Naive thymus-derived CD4-positive, alpha-beta T cell (primary cell): ENCODE data around the gene CHST10. TPM values are rescaled to one million over a fixed set of nuclear protein-coding genes. Genes with fewer than 3 reads are reported as not detected.

Experiments
- ATAC-seq: fragments of 150-1000 bp; cut with Tn5 transposase; 2 replicates; pipeline ENCODE4 v1.10.0; 2021; ENCODE audit warnings: mild to moderate bottlenecking, moderate library complexity
- CTCF ChIA-PET: fragments of 350-600 bp; sonication (Branson Sonifier 250); formaldehyde crosslinking; loops from one replicate; lab custom pipeline; 2021; ENCODE audit warnings: antibody characterized with exemption; lab: Charles Lee
- POLR2A ChIA-PET: fragments of 350-600 bp; sonication (Branson Sonifier 250); formaldehyde crosslinking; loops from one replicate; lab custom pipeline; 2021; ENCODE audit warnings: antibody characterized with exemption, inconsistent platforms; lab: Charles Lee
- DNase-seq, 9 donors: peaks; one replicate each; pipeline versions ENCODE4 v3.0.0 to v3.0.0-alpha.2; 2020 to 2022; ENCODE audit warnings: mixed read lengths in 1 of 9
- H3K27ac ChIP-seq: one replicate; pipeline ENCODE4 v1.7.0; 2013; ENCODE audit warnings: mild to moderate bottlenecking, low read depth, low read length, moderate library complexity
- H3K27me3 ChIP-seq, 2 donors: one replicate each; pipeline ENCODE4 v1.7.0; 2013; ENCODE audit warnings: low read length in 2 of 2, mild to moderate bottlenecking in 2 of 2, moderate library complexity in 2 of 2; ENCODE audit not compliant: control insufficient read depth in 2 of 2, insufficient read depth in 2 of 2
- H3K36me3 ChIP-seq, 3 experiments: 1 replicate in 2 of 3; 2 replicates in 1 of 3; pipeline ENCODE4 v1.7.0; 2013; ENCODE audit warnings: low read length in 3 of 3, mild to moderate bottlenecking in 3 of 3, moderate library complexity in 1 of 3; ENCODE audit not compliant: insufficient read depth in 3 of 3, control insufficient read depth in 2 of 3
- H3K4me1 ChIP-seq, 2 donors: one replicate each; pipeline ENCODE4 v1.7.0; 2013; ENCODE audit warnings: low read length in 2 of 2, mild to moderate bottlenecking in 2 of 2, moderate library complexity in 1 of 2; ENCODE audit not compliant: control insufficient read depth in 2 of 2, insufficient read depth in 2 of 2
- H3K4me3 ChIP-seq: 2 replicates; pipeline ENCODE4 v1.7.0; 2013; ENCODE audit warnings: mild to moderate bottlenecking, low read length
- H3K9me3 ChIP-seq, 3 experiments: 1 replicate in 2 of 3; 2 replicates in 1 of 3; pipeline ENCODE4 v1.7.0; 2013; ENCODE audit warnings: low read length in 3 of 3; ENCODE audit not compliant: control insufficient read depth in 2 of 3
- H3K27ac Mint-ChIP-seq, 9 donors: one replicate each; pipeline ENCODE4 v1.8.0; 2020 to 2022; ENCODE audit warnings: mixed read lengths in 9 of 9, mild to moderate bottlenecking in 8 of 9, moderate library complexity in 5 of 9, inconsistent platforms in 2 of 9
- H3K27me3 Mint-ChIP-seq, 5 donors: one replicate each; pipeline ENCODE4 v1.8.0; 2021 to 2022; ENCODE audit warnings: mixed read lengths in 5 of 5, mild to moderate bottlenecking in 1 of 5
- H3K36me3 Mint-ChIP-seq, 5 donors: one replicate each; pipeline ENCODE4 v1.8.0; 2020 to 2022; ENCODE audit warnings: mixed read lengths in 5 of 5, mild to moderate bottlenecking in 3 of 5, inconsistent platforms in 1 of 5
- H3K4me1 Mint-ChIP-seq, 7 donors: one replicate each; pipeline ENCODE4 v1.8.0; 2020 to 2022; ENCODE audit warnings: mixed read lengths in 7 of 7, mild to moderate bottlenecking in 3 of 7, inconsistent platforms in 1 of 7
- H3K4me3 Mint-ChIP-seq, 10 donors: one replicate each; pipeline ENCODE4 v1.8.0; 2020 to 2022; ENCODE audit warnings: mild to moderate bottlenecking in 10 of 10, mixed read lengths in 10 of 10, moderate library complexity in 6 of 10, inconsistent platforms in 2 of 10
- H3K9me3 Mint-ChIP-seq, 11 donors: one replicate each; pipeline ENCODE4 v1.8.0; 2020 to 2022; ENCODE audit warnings: mixed read lengths in 11 of 11, mild to moderate bottlenecking in 4 of 11, inconsistent platforms in 1 of 11, moderate library complexity in 1 of 11
- intact Hi-C, 2 donors: fragments of 100-400 bp; cut with micrococcal nuclease; formaldehyde crosslinking; loops; one replicate each; pipeline ENCODE4 v1.15.1; 2023
- polyA plus RNA-seq, 2 donors: library from polyadenylated mRNA; unstranded; fragments of 300-500 nt; fragmentation: Illumina TruSeq; gene quantifications; one replicate each; pipeline ENCODE4 v1.2.3, GENCODE V29; 2021
- total RNA-seq, 6 experiments: library from RNA in 5 of 6; stranded (reverse) in 5 of 6; gene quantifications; 1 replicate in 5 of 6; 2 replicates in 1 of 6; pipeline ENCODE4 v1.2.3 and lab custom pipeline; 2021 to 2026

Gene CHST10
- total and polyA plus RNA-seq, 7 experiments from 2014 or later: 1.2 to 5.0 (median 3.2) TPM

- ATAC-seq: no peak
- H3K27me3 Mint-ChIP-seq: no peaks in the 10 kb centered on the region
- CTCF ChIA-PET: interaction anchor here (1.7 kb wide), 1 partner anchor 12 kb away, joined by 4 read pairs; no protein-coding TSS in a partner anchor
Observed at GRCh38 chr2:100391735-100392515, 25.5 kb downstream of the CHST10 start.

GRCh38 chr2:100390001-100390940 lies 27.2 kb downstream of the CHST10 start:
- no peak for ATAC-seq
- Mint-ChIP-seq H3K9me3 (peaks cover 0 to 2% (median 0%) of the 10 kb centered on the region in 11 donors), H3K27me3 (no peaks in the 10 kb centered on the region), H3K4me3 (no peak overlapping the region), H3K4me1 (peaks cover 0 to 4% (median 0%) of the 10 kb centered on the region in 7 donors), H3K36me3 (peaks cover 0 to 9% (median 0%) of the 10 kb centered on the region in 5 donors), H3K27ac (no peak overlapping the region)
- no peaks in the 10 kb centered on the region for H3K4me1 ChIP-seq
- no peaks in the 10 kb centered on the region for H3K27me3 ChIP-seq
- ChIA-PET CTCF (interaction anchor here (0.6 to 1.7 kb wide), 2 partner anchors 10 to 46 kb away, joined by 3 to 4 read pairs; no protein-coding TSS in a partner anchor), POLR2A (no interaction called here)
- no peak overlapping the region for H3K27ac ChIP-seq
- intact Hi-C loops: no loop called here
- H3K4me3 ChIP-seq: no peak overlapping the region
- no peaks in the 10 kb centered on the region for H3K36me3 ChIP-seq
- no peaks in the 10 kb centered on the region for H3K9me3 ChIP-seq
- DNase-seq: no peak

More at GRCh38 chr2:100391735-100392515, 25.5 kb downstream of the CHST10 start:
- no peaks in the 10 kb centered on the region for H3K4me1 ChIP-seq
- DNase-seq: no peak
- intact Hi-C loops: no loop called here
- POLR2A ChIA-PET: no interaction called here
- H3K27me3 ChIP-seq: no peaks in the 10 kb centered on the region
- H3K4me3 Mint-ChIP-seq: no peak overlapping the region
- H3K27ac Mint-ChIP-seq: no peak overlapping the region
- no peak overlapping the region for H3K27ac ChIP-seq
- H3K4me1 Mint-ChIP-seq: peaks cover 0 to 4% (median 0%) of the 10 kb centered on the region in 7 donors
- no peak overlapping the region for H3K4me3 ChIP-seq
- H3K9me3 Mint-ChIP-seq: peaks cover 0 to 2% (median 0%) of the 10 kb centered on the region in 11 donors
- no peaks in the 10 kb centered on the region for H3K9me3 ChIP-seq
- peaks cover 0 to 12% (median 0%) of the 10 kb centered on the region in 5 donors for H3K36me3 Mint-ChIP-seq
- no peaks in the 10 kb centered on the region for H3K36me3 ChIP-seq

GRCh38 chr2:100388703-100389102 lies 28.8 kb downstream of the CHST10 start:
- Histone ChIP-seq H3K36me3 (no peaks in the 10 kb centered on the region), H3K27ac (no peak overlapping the region), H3K9me3 (no peaks in the 10 kb centered on the region), H3K27me3 (no peaks in the 10 kb centered on the region), H3K4me3 (no peak overlapping the region), H3K4me1 (no peaks in the 10 kb centered on the region)
- peaks cover 0 to 2% (median 0%) of the 10 kb centered on the region in 11 donors for H3K9me3 Mint-ChIP-seq
- peaks cover 0 to 4% (median 0%) of the 10 kb centered on the region in 5 donors for H3K27me3 Mint-ChIP-seq
- no peak for ATAC-seq
- H3K27ac Mint-ChIP-seq: no peak overlapping the region
- no peak overlapping the region for H3K4me3 Mint-ChIP-seq
- H3K36me3 Mint-ChIP-seq: peaks cover 0 to 8% (median 0%) of the 10 kb centered on the region in 5 donors
- intact Hi-C loops: no loop called here
- ChIA-PET POLR2A (no interaction called here), CTCF (no interaction called here)
- DNase-seq: no peak
- H3K4me1 Mint-ChIP-seq: peaks cover 0 to 4% (median 0%) of the 10 kb centered on the region in 7 donors

GRCh38 chr2:100383954-100384353 lies 33.5 kb downstream of the CHST10 start:
- Mint-ChIP-seq H3K27ac (no peak overlapping the region), H3K36me3 (no peaks in the 10 kb centered on the region), H3K27me3 (peaks cover 0 to 4% (median 0%) of the 10 kb centered on the region in 5 donors), H3K4me3 (no peak overlapping the region), H3K4me1 (peaks cover 0 to 6% (median 0%) of the 10 kb centered on the region in 7 donors), H3K9me3 (peaks cover 0 to 2% (median 0%) of the 10 kb centered on the region in 11 donors)
- no peak overlapping the region for H3K4me3 ChIP-seq
- H3K27ac ChIP-seq: no peak overlapping the region
- H3K36me3 ChIP-seq: no peaks in the 10 kb centered on the region
- no peaks in the 10 kb centered on the region for H3K9me3 ChIP-seq
- intact Hi-C loops: loop anchor here in 1 of 2 donors (5.0 kb wide), 1 partner anchor 567 kb away; no protein-coding TSS in a partner anchor
- DNase-seq (no peak), ATAC-seq (no peak)
- CTCF ChIA-PET: no interaction called here
- H3K27me3 ChIP-seq: no peaks in the 10 kb centered on the region
- POLR2A ChIA-PET: no interaction called here
- H3K4me1 ChIP-seq: no peaks in the 10 kb centered on the region

- ChIA-PET CTCF (no interaction called here), POLR2A (no interaction called here)
- Histone ChIP-seq H3K4me1 (no peaks in the 10 kb centered on the region), H3K36me3 (no peaks in the 10 kb centered on the region), H3K4me3 (no peak overlapping the region), H3K9me3 (no peaks in the 10 kb centered on the region), H3K27me3 (no peaks in the 10 kb centered on the region), H3K27ac (no peak overlapping the region)
- DNase-seq (no peak), ATAC-seq (no peak)
- intact Hi-C loops: loop anchor here in 1 of 2 donors (5.0 kb wide), 1 partner anchor 566 kb away; no protein-coding TSS in a partner anchor
- Mint-ChIP-seq H3K9me3 (peaks cover 0 to 2% (median 0%) of the 10 kb centered on the region in 11 donors), H3K27me3 (peaks cover 0 to 4% (median 0%) of the 10 kb centered on the region in 5 donors), H3K4me3 (no peak overlapping the region), H3K4me1 (peaks cover 0 to 6% (median 0%) of the 10 kb centered on the region in 7 donors), H3K36me3 (no peaks in the 10 kb centered on the region), H3K27ac (no peak overlapping the region)
Observed at GRCh38 chr2:100383306-100383705, 34.2 kb downstream of the CHST10 start.

- no peaks in the 10 kb centered on the region for H3K4me1 ChIP-seq
- DNase-seq (peak; percentile 20 to 75 (median 49)), ATAC-seq (peak; percentile 80)
- CTCF ChIA-PET: interaction anchor here (0.6 to 1.7 kb wide), 8 partner anchors 8 to 823 kb away, joined by 3 to 10 read pairs (median 4); no protein-coding TSS in a partner anchor
- Mint-ChIP-seq H3K4me3 (no peak overlapping the region), H3K4me1 (peaks cover 0 to 6% (median 0%) of the 10 kb centered on the region in 7 donors), H3K27ac (no peak overlapping the region), H3K9me3 (peaks cover 0 to under 1% (median 0%) of the 10 kb centered on the region in 11 donors), H3K36me3 (no peaks in the 10 kb centered on the region), H3K27me3 (peaks cover 0 to 12% (median 0%) of the 10 kb centered on the region in 5 donors)
- POLR2A ChIA-PET: no interaction called here
- no peaks in the 10 kb centered on the region for H3K9me3 ChIP-seq
- H3K27ac ChIP-seq: no peak overlapping the region
- intact Hi-C loops: loop anchor here (1.0 to 5.0 kb wide), 3 partner anchors 118 to 822 kb away; no protein-coding TSS in a partner anchor
- no peak overlapping the region for H3K4me3 ChIP-seq
- no peaks in the 10 kb centered on the region for H3K27me3 ChIP-seq
- no peaks in the 10 kb centered on the region for H3K36me3 ChIP-seq
Observed at GRCh38 chr2:100381240-100381639, 36.2 kb downstream of the CHST10 start.
